RPMI7951 (cell line): ENCODE results near the gene C2orf49. TPM values are rescaled to one million over a fixed set of nuclear protein-coding genes. Genes with fewer than 3 reads are reported as not detected.
A peak's percentile ranks its signal among the peaks of the same experiment; 100 is the strongest.
"Not testable (repeated sequence)": the region's sequence is repeated elsewhere in the genome, so short reads cannot be mapped to it uniquely, and the experiment has no call there.

ENCODE experiments used
- DNase-seq: peaks from one replicate; pipeline ENCODE4 v3.0.0-alpha.2; 2012; ENCODE audit warnings: low read depth
- total RNA-seq: library from RNA; depleted of rRNA; stranded (reverse); fragments of >200 nt; shearing (Covaris generic); gene quantifications from 2 replicates; pipeline ENCODE4 v1.2.3, GENCODE V29; 2014

C2orf49 gene
- total RNA-seq, 1 experiment from 2014 or later, result 26.2 TPM

DNA sequence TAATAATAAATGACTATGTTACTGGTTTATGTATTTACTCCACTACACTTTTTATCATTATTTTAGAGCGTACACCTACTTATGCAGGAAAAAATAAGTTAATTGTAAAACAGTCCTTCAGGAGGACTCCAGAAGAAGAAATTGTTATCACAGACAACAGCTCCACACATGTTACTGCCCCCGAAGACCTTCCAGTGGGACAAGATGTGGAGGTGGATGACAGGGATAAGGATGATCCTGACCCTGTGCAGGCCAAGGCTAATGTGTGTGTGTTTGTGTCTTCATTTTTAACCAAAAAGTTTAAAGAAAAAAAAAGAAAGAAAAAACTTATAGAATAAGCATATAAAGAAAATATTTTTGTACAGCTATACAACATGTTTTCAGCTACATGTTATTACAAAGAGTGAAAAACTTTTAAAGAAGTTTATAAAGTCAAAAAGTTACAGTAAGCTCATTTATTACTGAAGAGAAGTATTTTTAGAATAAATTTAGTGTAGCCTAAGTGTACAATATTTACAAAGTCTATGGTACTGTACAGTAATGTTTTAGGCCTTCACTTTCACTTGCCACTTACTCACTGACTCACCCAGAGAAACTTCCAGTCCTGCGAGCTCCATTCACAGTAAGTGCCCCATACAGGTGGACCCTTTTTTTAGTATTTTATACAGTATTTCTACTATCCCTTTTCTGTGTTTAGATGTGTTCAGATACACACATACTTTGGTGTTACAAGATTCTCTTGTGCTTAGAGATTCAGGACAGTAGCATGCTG lies 15.3 kb upstream of the C2orf49 start:
- no peak for DNase-seq

DNA sequence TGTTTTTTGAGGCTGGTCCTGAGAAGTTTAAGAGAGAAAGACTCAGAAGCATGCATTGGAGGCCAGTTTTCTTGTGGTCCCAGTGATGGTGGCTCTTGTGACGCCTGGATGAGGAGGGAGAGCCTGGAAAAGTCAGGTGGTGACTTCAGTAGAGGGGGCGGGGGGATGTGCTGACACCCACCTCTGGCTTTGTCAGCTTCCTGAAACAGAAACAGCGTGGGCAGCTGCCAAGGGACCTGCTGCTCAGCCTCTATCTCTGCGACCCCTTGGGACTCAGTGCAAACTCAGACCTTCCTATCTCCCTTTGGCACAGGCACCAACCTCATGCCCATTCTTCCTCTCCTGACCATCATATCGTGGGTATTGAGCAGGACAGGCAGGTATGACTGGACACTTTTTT lies 14.2 kb upstream of the C2orf49 start:
- no peak for DNase-seq

DNA sequence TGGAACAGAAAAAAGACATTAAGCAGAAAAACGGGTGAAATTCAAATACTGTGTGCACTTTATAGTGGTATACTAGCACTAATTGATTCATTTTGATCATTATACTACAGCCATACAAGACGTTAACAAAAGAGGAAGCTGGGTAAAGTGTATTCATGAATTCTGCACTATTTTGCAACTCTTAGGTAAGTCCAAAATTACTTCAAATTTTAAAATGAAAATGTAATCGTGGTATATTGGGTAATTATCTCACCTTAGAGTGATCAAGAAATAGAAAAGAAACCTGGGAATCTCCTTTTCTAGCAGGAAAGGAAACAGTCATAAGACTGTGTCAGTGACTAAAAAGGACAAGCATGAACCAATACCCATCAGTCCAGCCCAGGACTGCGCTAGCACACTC lies 13.2 kb upstream of the C2orf49 start:
- no peak for DNase-seq

DNA sequence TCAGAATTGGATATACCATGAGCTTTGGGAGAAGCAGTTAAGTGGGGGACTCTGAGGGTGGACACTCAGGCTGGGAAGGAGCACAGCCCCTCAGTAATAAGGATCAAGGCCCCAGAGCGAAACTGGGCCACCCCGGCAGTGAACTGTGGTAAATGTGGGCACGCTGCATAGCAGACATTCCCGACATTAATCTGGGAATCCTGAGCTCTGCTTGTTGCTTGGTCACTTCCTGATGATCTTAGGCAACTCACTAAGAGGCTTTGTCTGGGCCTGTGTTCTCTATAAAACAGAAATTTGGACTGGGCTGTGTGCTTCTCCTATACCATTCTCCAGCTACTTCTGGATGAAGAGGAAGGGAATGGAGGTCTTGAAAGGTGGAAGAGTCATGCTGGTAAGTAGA lies 12.6 kb upstream of the C2orf49 start:
- peak; percentile 86 for DNase-seq

DNA sequence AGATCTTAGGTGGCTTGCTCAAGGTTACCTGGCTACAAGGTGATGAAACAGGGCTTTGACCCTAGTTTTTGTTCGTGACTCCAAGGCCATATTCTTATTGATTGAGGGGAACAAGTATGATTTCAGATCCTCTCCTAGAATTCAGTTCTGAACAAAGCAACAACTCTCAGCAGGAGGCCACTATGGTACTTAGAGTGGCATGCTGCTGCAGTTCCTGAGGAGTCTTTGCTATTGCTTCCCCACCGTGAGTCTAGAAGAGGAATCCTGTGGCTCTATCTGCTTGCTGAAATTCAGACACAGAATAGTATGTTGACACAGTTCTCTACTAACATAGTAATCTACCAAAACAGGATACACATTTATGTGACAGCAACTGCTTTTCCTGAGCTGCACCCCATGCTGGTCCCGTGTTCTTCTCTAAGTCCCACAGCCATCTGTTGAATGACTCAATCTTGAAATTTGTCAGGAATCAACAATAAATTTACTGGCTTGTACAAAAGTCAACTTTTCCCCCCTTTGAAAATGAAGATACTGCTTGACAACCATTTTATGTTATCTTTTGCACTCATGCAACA lies 11.9 kb upstream of the C2orf49 start:
- peak; percentile 62 for DNase-seq

DNA sequence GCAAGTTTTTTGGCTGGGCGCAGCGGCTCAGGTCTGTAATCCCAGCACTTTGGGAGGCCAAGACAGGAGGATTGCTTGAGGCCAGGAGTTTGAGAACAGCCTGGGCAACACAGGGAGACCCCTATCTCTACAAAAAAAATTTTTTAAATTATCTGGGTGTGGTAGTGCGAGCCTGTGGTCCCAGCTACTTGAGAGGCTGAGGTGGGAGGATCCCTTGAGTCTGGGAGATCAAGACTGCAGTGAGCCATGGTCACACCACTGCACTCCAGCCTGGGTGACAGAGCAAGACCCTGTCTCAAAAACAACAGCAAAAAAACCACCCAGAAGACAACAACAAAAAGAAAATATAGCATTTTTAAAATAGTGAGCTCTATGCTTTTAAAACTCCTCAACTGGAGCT lies 10.1 kb upstream of the C2orf49 start:
- not testable (repeated sequence) for DNase-seq

DNA sequence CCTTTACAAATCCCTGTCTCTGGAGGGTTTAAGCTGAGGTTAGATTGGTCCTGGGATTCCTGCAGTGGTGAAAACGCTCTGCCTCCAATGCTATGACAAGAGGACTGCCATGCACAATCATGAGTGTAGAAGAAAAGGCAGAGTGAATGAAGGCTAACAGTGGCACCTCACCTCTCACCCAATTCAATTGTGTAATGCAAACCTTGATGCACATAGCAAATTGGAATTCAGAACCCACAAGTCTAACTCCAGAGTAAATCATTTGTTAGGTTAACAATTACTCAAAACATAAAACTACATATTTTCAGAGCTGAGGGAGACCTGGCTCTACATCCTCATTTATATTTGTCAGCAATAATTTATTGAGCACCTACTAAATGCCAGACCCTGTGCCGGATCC lies 9.7 kb upstream of the C2orf49 start:
- DNase-seq, result no peak

DNA sequence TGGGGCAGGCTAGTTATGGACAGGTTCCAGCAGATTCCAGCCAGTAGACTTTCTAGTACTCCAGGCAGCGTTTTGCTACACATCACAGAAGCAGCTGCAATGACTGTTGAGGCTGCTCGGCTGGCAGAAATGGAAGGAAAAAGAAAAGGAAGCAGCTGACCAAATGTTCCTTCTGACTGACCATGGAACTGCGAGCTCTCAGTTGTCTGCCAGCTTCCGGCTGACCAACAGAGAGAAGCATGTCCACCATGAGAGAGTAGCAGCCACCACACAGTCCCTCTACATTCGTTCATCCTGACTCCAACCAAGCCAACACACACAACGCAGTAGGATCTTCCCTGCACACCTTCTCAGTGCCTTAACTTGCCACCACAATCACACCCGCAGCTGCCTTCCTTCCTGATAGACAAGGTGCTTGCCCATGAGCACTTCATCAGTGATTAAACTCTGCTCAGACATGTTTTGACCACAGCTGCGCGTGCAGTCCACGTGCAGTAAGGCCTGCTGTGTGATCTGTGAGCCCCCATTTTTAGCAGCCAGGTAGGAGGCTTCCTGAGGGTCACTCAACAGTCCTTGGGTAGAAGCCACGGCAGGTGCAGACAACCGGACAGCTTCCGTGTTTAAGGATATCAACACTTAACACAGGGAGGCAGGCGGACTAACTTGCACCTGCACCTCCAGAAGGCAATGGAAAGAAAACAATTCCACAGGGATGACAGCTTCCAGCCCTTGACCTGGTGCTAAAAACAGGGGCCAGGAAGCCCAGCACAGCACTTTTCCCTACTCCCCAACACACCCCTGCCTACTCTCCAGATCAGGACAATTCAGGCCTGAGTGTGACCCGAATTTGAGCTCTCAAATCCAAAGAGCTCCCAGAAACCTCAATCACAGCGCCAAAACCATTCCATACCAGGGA lies 8.8 kb upstream of the C2orf49 start:
- peak; percentile 80 for DNase-seq

DNA sequence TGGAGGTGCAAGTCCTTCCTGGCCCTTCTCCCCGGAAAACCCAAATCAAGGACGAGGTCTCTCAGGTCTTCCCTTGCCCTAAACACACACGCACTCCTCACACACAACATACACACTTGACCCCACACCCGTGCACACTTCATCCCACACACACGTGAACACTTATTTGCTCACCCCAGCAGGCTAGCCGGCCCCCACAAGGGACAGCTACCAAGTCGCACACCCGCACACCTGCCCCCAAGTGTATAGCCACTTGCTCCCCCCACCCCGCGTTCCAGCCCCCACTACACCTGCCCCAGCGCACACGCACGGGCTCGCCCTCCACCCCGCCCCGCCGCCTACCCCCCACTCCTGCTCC lies 8.2 kb upstream of the C2orf49 start:
- no peak for DNase-seq

DNA sequence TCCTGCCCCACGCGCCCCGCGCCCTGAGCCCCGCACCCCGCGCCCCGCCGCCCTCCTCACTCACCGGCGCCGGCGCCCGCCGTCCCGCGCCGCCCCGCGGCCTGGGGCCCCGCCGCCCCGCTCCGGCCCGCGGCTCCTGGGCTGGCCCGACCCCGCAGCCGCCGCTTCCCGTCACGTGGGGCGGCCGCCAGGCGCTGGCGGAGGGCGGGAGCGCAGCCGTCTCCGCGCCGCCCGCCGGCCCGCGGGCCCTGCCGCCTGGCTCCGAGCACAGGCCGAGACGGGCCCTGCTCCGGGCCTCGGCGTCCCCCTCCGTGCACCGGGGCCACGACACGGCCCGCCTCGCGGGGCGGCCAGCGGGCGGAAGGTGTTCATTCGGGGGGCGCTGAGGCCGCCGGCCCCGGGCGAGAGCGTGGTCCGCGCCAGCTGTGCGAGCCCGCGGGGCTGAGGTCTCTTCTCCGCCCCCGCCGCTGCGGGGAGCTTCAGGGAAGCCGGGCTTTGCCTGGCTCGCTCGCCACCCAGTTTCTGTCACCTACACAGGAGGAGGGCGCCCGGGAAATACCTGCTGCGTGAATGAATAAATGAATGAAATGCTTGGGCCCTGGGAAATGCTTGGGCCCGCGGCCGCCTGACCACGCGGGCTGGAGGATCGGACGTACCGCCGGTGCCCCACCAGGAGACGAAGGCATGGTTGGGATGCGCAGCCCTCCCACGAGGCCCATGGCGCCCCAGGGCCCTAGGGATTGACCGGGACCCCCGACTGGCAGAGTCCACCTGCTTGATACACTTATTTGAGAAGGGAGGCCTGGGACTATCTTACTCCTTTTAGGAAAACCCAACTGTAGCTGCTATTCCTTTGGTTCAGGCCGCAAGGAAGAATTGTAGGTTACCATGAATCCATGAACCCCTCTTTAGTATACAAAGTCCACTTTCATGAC lies 7.5 kb upstream of the C2orf49 start, which contains the start of gene TGFBRAP1:
Gene TGFBRAP1 (minus strand): TSS at position 175 of the 935 bp plus-strand sequence. CDS start 21,434 bp downstream, outside the sequence.
- peak; percentile 63 for DNase-seq

DNA sequence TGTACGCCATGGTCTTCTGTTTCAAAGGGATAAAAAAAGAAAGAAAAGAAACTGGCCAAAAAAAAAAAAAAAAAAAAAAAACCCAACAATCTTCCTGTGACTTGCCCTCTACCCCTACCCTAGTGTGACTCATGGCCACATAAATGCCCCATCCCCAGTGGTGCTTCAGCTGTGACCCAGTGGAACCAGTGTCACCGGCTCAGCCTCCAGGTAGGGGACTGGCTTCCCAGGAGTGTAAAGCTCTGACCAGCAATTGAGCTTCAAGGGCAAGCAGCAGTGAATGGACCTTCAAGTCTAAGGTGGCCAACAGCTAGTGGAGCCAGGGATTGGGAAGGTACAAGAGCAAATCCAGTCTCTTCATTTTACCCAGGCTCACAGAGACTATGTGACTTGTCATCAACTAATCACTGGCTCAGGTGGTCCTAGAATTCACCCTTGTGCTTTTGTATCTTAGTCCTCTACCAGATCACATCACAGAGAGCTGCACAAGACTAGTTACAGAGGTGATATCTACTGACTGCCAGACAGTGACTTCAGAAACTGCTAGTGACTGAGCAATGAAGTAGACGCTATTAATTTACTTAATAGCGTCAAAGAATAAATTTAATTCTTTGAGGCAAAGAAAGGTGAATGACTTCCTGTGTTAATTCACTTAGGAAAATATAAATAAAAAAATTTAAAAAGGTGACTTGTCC lies 6.5 kb upstream of the C2orf49 start:
- DNase-seq, result no peak

DNA sequence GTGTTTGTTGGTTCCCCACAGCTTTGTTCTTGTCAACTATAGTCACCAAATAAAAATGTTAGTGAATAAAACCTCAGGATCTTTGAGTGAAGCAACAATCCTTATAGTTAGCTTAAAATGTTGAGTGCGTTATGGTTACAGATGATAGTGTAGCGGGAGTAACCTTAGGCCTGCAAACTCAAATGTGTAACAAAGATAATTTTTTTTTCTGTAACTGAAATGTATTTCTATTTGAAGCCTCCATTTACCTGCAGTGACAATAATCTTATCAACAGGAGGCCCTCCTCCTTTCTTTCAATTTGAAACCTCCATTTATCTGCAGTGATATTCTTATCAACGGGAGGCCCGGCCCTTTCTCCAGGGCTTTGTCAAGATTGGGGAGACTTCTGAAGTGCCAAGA lies 3.1 kb upstream of the C2orf49 start:
- DNase-seq, result no peak

DNA sequence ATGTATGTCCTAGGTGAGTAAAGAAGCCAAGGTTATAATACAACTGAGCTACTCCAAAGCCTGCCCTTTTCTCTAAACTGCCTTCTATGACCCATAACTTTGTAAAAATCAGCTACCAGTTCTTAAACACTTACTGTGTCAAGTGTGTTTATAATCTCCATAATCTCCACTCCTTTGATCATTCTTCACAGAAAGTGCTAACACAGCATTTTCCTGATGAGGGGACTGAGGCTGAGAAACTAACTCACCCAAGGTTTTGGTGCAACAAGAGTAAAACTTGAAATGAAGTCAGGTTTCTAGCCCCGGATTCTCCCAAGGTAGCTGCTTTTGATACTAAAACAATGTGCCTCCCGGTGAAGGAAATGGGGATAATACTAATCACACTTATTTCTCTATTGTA lies 1.9 kb upstream of the C2orf49 start:
- DNase-seq, result no peak

DNA sequence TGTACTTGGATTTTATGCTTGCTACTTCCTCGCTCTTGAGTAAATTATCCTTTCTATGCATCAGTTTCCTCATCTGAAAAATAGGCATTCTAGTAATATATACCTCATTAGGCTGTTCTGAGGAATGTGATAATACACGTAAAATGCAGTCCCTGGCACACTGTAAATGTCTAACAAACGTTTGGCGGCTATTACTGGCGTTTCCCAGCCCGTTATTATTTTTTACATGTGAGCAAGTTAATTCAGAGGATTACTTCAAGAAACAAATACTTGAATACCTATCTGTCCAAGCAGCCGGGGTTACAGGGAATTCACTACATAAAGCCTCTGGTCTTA lies 586 bp upstream of the C2orf49 start:
- DNase-seq, result no peak

DNA sequence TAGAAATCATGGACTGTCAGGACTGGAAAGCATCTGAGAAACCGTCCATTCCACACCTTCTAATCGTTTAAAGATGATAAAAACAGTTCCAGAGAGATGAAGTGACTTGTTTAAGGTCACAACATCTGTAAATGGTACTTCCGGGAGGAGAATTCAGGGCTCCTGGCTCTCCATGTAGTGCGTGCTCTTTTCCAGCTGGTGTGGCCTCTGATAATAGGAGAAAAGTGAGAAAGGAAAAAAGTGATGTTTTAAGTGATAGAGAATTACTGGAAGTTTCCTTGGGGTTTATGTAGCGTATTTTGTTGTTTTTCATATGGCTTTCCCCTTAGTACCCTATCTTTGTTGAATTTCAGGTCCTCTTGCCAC lies 663 bp downstream of the C2orf49 start:
- DNase-seq, result no peak

DNA sequence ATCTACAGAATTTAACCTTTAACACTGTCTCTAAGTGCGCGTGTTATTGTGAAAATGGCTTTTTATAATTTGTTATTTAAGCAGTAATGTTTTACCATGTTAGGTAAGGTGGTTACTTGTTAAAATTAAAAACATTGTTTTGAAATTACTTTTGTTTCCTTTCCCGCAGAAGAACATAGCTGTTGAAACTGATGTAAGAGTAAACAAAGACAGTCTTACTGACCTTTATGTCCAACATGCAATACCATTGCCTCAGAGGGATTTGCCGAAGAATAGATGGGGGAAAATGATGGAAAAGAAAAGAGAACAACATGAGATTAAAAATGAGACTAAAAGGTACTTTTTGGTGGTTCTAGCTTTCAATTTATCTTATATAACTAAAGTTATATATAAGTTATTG lies 2.1 kb downstream of the C2orf49 start:
- no peak for DNase-seq

DNA sequence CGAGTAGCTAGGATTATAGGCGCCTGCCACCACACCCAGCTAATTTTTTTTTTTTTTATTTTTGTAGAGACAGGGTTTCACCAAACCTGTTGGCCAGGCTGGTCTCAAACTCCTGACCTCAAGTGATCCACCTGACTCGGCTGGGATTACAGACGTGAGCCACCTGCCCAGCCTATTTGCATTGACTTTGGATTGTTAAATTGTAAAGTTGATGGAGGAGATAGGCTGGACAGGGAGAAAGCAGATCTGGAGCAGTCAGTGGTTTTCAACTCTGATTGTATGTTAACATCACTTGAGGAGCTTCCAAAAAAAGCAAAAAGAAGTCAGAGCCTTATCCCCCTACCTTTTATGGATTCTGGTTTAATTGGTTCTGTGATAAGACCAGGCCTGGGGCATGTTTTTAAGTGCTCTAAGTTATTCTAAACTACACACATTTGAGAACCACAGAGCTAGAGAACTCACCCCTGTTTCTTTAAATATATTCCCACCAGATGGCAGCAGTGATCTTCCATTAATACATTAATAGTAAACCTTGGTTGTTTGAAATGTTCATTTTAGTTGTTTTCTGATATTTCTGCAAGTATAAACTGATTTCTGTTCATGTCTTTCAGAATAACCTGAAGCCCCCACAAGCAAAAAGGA lies 7.5 kb downstream of the C2orf49 start:
- peak; percentile 59 for DNase-seq

DNA sequence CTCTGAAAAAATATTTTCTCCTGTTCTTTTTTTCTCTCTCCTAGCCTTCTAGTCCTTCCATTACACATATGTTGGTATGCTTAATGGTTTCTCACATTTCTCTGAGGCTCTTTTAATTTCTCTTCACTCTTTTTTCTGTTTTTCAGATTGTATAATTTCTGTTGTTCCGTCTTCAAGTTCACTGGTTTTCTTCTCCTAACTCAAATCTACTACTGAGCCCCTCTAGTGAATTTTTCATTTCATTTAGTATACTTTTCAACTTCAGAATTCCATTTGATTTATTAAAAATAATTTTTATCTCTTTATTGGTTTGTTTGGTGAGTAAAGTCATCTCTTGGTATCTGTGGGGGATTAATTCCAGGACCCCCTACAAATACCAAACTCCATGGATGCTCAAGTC lies 19.8 kb downstream of the C2orf49 start:
- no peak for DNase-seq

DNA sequence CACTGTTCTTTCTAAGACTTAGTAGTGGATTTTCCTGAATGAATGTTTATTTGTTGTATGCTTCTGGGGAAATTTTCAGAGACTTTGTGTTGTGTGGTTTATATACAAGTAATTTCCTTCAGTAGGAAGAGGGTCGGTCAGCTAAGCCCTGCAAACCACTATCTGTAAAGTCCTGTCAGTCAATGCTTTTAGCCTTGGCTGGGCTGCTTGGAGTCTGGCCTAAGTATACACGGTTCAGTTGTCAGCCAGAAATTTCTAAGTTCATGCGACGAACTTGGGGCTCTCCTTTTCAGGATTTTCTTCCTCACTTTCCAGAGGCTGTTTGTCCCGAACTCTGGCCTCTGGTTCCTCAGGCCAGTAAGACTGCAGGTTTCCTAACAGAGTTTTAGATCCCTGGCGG lies 21.3 kb downstream of the C2orf49 start:
- no peak for DNase-seq

DNA sequence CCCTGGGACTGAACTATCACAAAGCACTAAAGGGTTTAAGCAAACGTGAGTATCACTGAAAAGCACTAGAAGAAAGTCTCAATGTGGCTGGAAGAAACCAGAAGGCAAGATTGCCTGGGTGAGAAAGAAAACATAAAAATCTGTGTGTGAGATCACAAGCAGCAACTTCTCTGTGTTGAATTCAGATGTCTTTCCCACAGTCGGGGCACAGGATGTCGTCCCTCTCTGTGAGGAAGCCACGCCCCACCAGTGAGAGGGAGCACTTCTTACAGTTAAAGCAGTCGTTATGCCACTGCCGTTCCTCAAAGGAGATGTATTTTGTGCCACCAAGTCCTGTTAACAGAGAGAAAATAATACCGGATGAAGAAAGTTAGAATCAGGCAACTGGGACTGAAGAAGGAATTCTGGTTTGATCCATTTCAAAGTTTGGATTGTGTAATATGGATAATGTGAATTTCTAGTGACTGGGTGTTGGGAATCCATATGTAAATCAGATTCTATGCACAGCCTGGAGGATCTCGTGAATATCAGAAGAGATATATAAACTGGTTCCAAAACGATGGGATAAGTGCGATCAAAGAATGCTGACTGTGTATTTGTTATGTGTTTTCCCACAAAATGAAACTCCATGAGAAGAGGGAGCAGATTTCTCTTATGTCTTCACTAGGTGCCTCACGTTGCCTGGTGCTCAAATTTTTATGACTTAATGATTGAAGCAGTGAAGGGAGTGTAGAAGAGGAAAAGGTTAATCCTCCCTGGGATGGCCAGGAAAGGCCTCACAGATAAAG lies 24.0 kb downstream of the C2orf49 start:
- DNase-seq, result no peak
